H1 (cell line): ENCODE data around the gene SLC6A2.

Source experiments
- ASH2L ChIP-seq: fragments of 200-600, 300-600 bp; sonication (generic); IDR thresholded peaks from one replicate; pipeline ENCODE4 v1.7.1; 2017; ENCODE audit warnings: low read length
- CHD1 ChIP-seq: IDR thresholded peaks from 2 replicates; pipeline ENCODE4 v1.6.1; 2012; ENCODE audit warnings: low read depth, low read length, improper control_type of control experiment
- PHF8 ChIP-seq: fragments of 200-600 bp; sonication (generic); conservative IDR thresholded peaks from 2 replicates; pipeline ENCODE4 v1.7.1; 2012; ENCODE audit warnings: low read depth, mild to moderate bottlenecking, inconsistent platforms, low read length, moderate library complexity
- RAD21 ChIP-seq, 2 experiments: IDR thresholded peaks in 1 of 2; conservative IDR thresholded peaks in 1 of 2; 2 replicates each; pipeline ENCODE4 v1.6.1; 2011; ENCODE audit warnings: low read depth in 2 of 2, low read length in 2 of 2, improper control_type of control experiment in 1 of 2, inconsistent platforms in 1 of 2, mild to moderate bottlenecking in 1 of 2, moderate library complexity in 1 of 2
- SP2 ChIP-seq: IDR thresholded peaks from 2 replicates; pipeline ENCODE4 v1.6.1; 2012; ENCODE audit warnings: mild to moderate bottlenecking, low read length, inconsistent platforms
- TAF7 ChIP-seq: optimal IDR thresholded peaks from 2 replicates; pipeline ENCODE3; 2011; ENCODE audit warnings: low read depth, mild to moderate bottlenecking, inconsistent platforms, low read length, moderate library complexity, borderline replicate concordance
- TEAD4 ChIP-seq: IDR thresholded peaks from 2 replicates; pipeline ENCODE4 v1.6.1; 2012; ENCODE audit warnings: low read depth, low read length, inconsistent platforms, mixed read lengths
- TF ChIP-seq, protein P1 (sequence below), 3 experiments: IDR thresholded peaks; 1 replicate in 2 of 3; 2 replicates in 1 of 3; pipeline versions ENCODE4 v1.5.1 to v1.6.1; 2011; ENCODE audit warnings: low read length in 3 of 3, mild to moderate bottlenecking in 3 of 3, inconsistent platforms in 2 of 3, low read depth in 1 of 3, moderate library complexity in 1 of 3; ENCODE audit not compliant: insufficient read depth in 1 of 3; ENCODE audit errors: control extremely low read depth in 1 of 3

DNA sequence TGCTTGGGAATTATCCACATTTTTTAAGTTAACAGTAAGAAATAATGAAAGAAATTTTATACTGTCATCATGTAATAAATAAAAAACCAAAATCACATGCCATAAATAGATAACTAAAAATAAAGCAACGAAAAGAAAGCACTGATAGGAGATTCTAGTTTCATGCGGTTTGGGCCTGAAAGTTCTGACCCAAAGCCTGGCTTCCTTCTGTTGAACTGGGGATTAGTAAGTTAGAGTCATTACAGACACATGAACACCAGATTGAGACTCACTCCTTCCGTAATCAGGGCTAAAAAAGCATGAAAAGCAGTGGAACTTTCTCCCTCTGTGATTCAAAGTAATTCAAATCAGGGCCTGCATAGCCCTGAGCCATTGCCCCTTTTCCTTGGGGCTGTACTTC lies 13.2 kb upstream of the SLC6A2 start:
- TF ChIP-seq SP2 (no peak), PHF8 (no peak), TEAD4 (no peak), TAF7 (no peak), CHD1 (no peak), ASH2L (no peak), RAD21 (IDR thresholded peaks at IDR 0.05 in 1 of 2, conservative IDR thresholded peaks at IDR 0.05 in 1 of 2; ENCODE audit: low read depth in 2 of 2, low read length in 2 of 2) (no peak)
- TF ChIP-seq, protein P1, sequence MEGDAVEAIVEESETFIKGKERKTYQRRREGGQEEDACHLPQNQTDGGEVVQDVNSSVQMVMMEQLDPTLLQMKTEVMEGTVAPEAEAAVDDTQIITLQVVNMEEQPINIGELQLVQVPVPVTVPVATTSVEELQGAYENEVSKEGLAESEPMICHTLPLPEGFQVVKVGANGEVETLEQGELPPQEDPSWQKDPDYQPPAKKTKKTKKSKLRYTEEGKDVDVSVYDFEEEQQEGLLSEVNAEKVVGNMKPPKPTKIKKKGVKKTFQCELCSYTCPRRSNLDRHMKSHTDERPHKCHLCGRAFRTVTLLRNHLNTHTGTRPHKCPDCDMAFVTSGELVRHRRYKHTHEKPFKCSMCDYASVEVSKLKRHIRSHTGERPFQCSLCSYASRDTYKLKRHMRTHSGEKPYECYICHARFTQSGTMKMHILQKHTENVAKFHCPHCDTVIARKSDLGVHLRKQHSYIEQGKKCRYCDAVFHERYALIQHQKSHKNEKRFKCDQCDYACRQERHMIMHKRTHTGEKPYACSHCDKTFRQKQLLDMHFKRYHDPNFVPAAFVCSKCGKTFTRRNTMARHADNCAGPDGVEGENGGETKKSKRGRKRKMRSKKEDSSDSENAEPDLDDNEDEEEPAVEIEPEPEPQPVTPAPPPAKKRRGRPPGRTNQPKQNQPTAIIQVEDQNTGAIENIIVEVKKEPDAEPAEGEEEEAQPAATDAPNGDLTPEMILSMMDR (IDR thresholded peaks at IDR 0.05; ENCODE audit: control extremely low read depth in 1 of 3, insufficient read depth in 1 of 3, low read depth in 1 of 3, low read length in 3 of 3), result no peak
